Midbrain (tissue), 1 donor: ENCODE data around the gene QRICH2.
"Not testable (repeated sequence)": the region's sequence is repeated elsewhere in the genome, so short reads cannot be mapped to it uniquely, and the experiment has no call there.

Experiments
- DNase-seq: peaks from one replicate; lab custom pipeline; 2025; lab: John Stamatoyannopoulos, UW

Gene QRICH2

DNA sequence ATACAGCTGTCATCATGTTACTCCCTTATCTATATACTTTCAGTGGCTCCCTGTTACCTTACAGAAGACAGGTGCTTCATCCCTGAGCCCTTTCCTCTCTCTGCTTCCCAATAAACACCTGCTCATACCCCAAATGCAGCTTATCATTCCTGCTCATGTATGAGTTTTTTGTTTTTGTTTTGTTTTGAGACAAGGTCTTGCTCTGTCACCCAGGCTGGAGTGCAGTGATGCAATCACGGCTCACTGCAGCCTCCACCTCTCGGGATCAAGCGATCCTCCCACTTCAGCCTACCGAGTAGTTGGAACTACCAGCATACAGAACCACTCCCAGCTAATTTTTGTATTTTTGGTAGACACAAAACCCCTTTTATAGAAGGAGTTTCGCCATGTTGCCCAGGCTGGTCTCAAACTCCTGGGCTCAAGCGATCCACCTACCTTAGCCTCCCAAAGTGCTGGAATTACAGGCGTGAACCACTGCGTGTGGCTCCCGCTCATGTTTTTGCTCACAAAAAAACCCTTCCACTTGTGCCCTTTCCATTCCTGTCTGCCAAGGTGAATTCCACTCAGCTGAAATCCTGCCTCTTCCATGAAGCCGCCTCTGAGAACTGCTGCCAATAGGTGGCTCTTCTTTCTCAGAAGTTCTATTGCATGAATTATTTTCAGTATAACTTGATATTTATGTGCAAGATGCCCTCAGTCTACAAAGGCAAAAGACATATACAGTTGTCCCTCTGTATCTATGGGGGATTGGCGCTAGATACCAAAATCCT lies 59.9 kb downstream of the QRICH2 start:
- no peak for DNase-seq

DNA sequence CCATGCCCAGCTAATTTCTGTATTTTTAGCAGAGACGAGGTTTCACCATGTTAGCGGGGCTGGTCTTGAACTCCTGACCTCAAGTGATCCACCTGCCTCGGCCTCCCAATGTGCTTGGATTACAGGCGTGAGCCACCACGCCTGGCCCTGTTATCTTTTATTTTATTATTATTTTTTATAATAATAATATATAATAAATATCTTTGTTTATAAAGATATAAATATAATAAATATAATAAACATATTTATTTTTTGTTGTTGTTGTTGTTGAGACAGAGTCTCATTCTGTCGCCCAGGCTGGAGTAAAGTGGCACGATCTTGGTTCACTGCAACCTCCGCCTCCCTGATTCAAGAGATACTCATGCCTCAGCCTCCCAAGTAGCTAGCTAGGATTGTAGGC lies 60.8 kb downstream of the QRICH2 start:
- DNase-seq = no peak

- no peak for DNase-seq
These were observed 61.7 kb downstream of the QRICH2 start for GRCh38 chr17:76246080-76247066.

- DNase-seq = not testable (repeated sequence)
These were observed 63.4 kb downstream of the QRICH2 start for GRCh38 chr17:76244721-76245120.

- no peak for DNase-seq
These were observed 64.0 kb downstream of the QRICH2 start for GRCh38 chr17:76243826-76244679.

- no peak for DNase-seq
These were observed 66.3 kb downstream of the QRICH2 start for GRCh38 chr17:76241691-76242255.

GRCh38 chr17:76241204-76241538 lies 66.9 kb downstream of the QRICH2 start:
- DNase-seq = peak; percentile 28

- peak; percentile 83 for DNase-seq
These were observed 67.4 kb downstream of the QRICH2 start, which contains the start of gene RNF157 for GRCh38 chr17:76240461-76241203. Gene RNF157, minus strand, starts transcription at chr17:76240493. Its CDS starts 253 bp downstream, at chr17:76240240.

GRCh38 chr17:76239538-76240274 lies 68.4 kb downstream of the QRICH2 start:
- no peak for DNase-seq

GRCh38 chr17:76238847-76239537 lies 69.1 kb downstream of the QRICH2 start:
- DNase-seq = no peak

- DNase-seq = no peak
These were observed 70.2 kb downstream of the QRICH2 start for GRCh38 chr17:76237859-76238313.

DNA sequence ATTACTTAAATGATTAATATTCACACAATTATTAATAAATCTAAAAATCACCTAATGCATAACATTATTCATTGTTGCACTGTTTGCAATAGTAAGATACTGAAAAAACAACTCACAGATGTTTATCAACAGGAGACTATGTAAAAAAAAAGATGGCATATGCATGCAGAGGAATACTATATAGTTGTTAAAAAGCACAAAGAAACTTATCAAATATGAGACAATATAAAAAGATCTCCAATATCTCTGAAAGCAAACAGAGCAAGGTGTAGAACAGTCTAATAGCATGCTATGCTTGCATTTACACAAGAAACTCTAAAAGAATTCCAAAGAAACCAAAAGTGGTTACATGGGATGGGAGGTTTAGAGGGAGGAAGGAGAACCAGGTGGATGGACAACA lies 71.5 kb downstream of the QRICH2 start:
- DNase-seq = no peak

DNA sequence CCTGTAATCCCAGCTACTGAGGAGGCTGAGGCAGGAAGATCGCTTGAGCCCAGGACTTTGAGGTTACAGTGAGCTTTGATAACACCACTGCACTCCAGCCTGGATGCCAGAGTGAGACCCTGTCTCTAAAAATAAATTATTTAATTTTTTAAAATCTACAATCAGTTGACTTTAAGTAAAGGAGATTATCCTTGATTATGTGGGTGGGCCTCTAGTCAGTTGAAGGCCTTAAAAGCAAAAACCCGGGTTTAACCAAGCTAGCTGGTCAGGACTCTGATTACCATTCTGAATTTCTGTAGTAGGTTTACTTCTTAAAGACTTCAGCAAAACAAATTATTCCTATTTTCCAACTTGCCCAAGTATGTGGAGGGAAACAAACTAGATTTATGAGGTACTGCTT lies 72.2 kb downstream of the QRICH2 start:
- DNase-seq = no peak

DNA sequence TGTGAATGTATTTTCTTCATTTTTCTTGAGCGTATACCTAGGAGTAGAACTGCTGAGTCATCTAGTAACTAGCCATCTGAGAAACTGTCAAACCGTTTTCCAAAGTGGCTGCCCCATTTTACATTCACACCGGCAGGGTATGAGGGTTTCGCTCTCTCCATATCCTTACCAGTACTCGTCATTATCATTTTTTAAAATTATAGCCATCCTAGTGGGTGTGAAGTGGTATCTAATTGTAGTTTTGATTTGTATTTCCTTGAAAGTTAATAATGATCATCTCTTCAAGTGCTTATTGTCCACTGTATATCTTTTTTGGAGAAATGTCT lies 73.8 kb downstream of the QRICH2 start:
- no peak for DNase-seq

DNA sequence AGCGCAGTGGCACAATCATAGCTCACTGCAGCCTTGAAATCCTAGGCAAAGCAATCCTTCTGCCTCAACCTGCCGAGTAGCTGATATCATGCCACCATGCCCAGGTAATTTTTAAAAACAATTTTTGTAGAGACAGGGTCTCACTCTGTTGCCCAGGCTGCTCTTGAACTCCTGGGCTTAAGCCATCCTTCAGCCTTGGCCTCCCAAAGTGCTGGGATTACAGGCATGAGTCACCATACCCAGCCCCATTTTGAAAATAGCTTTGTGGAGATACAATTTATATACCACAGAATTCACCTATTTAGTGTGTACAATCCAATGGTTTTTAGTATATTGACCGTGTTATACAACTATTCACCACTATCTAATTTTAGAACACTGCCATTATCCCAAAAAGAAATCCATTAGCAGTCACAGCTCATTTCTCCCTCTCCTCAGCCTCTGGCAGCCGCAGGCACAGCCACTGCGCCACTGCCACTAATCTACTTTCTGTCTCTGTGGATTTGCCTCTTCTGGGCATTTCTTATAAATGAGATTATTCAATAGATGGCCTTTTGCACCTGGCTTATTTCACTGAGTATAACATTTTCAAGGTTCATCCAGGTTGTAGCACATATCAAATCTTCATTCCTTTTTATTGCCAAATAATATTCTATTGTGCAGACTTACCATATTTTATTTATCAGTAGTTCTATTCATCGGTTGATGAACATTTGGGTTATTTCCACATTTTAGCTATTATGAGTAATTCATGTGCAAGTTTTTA lies 74.3 kb downstream of the QRICH2 start:
- no peak for DNase-seq

GRCh38 chr17:76232342-76232741 lies 75.7 kb downstream of the QRICH2 start:
- DNase-seq = no peak

- DNase-seq = not testable (repeated sequence)
These were observed 81.3 kb downstream of the QRICH2 start for GRCh38 chr17:76226749-76227148.

- not testable (repeated sequence) for DNase-seq
These were observed 82.5 kb downstream of the QRICH2 start for GRCh38 chr17:76225373-76226086.
